ENCODE measurements around the gene ENAM. TPM values are rescaled to one million over a fixed set of nuclear protein-coding genes. Genes with fewer than 3 reads are reported as not detected.

ENAM gene
- polyA plus RNA-seq, 2 of the 4 experiments (the other 2 are of a cell fraction): 0.01 to 0.16 TPM

GRCh38 chr4:70606459-70606858, 22.1 kb upstream of the ENAM start (continued):
- TF ChIP-seq HDAC2 (IDR thresholded peaks at IDR 0.05) (no peak), RAD21 (conservative IDR thresholded peaks at IDR 0.05 in 1 of 2, IDR thresholded peaks at IDR 0.05 in 1 of 2) (no peak), HOXA7 (CRISPR knock-in tag; IDR thresholded peaks at IDR 0.05) (no peak), EP300 (IDR thresholded peaks at IDR 0.05) (no peak), RARB (CRISPR knock-in tag; IDR thresholded peaks at IDR 0.05) (no peak), MAZ (IDR thresholded peaks at IDR 0.05; ENCODE audit: borderline replicate concordance, low read depth, low read length) (no peak), BHLHE40 (IDR thresholded peaks at IDR 0.05; ENCODE audit: low read depth, low read length) (no peak), ELK1 (IDR thresholded peaks at IDR 0.05; ENCODE audit: low read depth, low read length) (no peak), KDM1A (IDR thresholded peaks at IDR 0.05; ENCODE audit: low read depth) (no peak), JUN (IDR thresholded peaks at IDR 0.05) (no peak)

GRCh38 chr4:70607334-70607853, 21.1 kb upstream of the ENAM start:
- Histone ChIP-seq H3K4me1 (no peaks in the 10 kb centered on the region), H3K9me3 (no peaks in the 10 kb centered on the region), H3K4me3 (no peak overlapping the region), H3K4me2 (no peak overlapping the region), H3K27ac (no peak overlapping the region)
- ATAC-seq: no peak
- DNase-seq (ENCODE audit: low read depth in 1 of 2, low spot score in 1 of 2): no peak
- ChIA-PET POLR2A (no interaction called here), CTCF (no interaction called here)
- WGBS (ENCODE audit: missing lambda C conversion rate): 80% methylated on average over 3 of the region's 3 CpGs
- TF ChIP-seq ZSCAN20 (CRISPR knock-in tag; IDR thresholded peaks at IDR 0.05) (no peak), CHD4 (IDR thresholded peaks at IDR 0.05; ENCODE audit: borderline replicate concordance) (no peak), MAFK (IDR thresholded peaks at IDR 0.05; ENCODE audit: partially characterized antibody) (no peak), E2F6 (IDR thresholded peaks at IDR 0.05; ENCODE audit: borderline replicate concordance, low read depth) (no peak), TFCP2L1 (CRISPR knock-in tag; IDR thresholded peaks at IDR 0.05) (no peak), FOSL2 (IDR thresholded peaks at IDR 0.05) (no peak), FOSL2 (CRISPR knock-in tag; IDR thresholded peaks at IDR 0.05) (no peak), ZNF302 (CRISPR knock-in tag; IDR thresholded peaks at IDR 0.05) (no peak), KDM1A (IDR thresholded peaks at IDR 0.05; ENCODE audit: low read depth) (no peak), EHF (CRISPR knock-in tag; IDR thresholded peaks at IDR 0.05) (no peak), USF2 (IDR thresholded peaks at IDR 0.05) (no peak)
- FAIRE-seq: no peak

- TF ChIP-seq EP300 (IDR thresholded peaks at IDR 0.05) (no peak), HDAC2 (IDR thresholded peaks at IDR 0.05) (no peak), PHF8 (IDR thresholded peaks at IDR 0.05; ENCODE audit: borderline replicate concordance, low read depth) (no peak), SMC3 (IDR thresholded peaks at IDR 0.05) (no peak), SREBF2 (IDR thresholded peaks at IDR 0.05) (no peak), CHD2 (IDR thresholded peaks at IDR 0.05; ENCODE audit: low read length, partially characterized antibody) (no peak), MAZ (IDR thresholded peaks at IDR 0.05; ENCODE audit: borderline replicate concordance, low read depth, low read length) (no peak), KDM5A (IDR thresholded peaks at IDR 0.05) (no peak), EHMT2 (IDR thresholded peaks at IDR 0.05; ENCODE audit: low read depth) (no peak), FOSB (CRISPR knock-in tag; IDR thresholded peaks at IDR 0.05) (no peak)
- ATAC-seq (no peak), DNase-seq (ENCODE audit: low read depth in 1 of 2, low spot score in 1 of 2) (no peak), FAIRE-seq (no peak)
- Histone ChIP-seq H3K27ac (no peak overlapping the region), H3K4me1 (no peaks in the 10 kb centered on the region), H3K4me2 (no peak overlapping the region), H3K4me3 (no peak overlapping the region), H3K9me3 (no peaks in the 10 kb centered on the region)
- POLR2A ChIA-PET: no interaction called here
- WGBS (ENCODE audit: missing lambda C conversion rate): 31% methylated on average over 2 of the region's 2 CpGs
- CTCF ChIA-PET: no interaction called here
These were observed 20.2 kb upstream of the ENAM start for GRCh38 chr4:70608324-70608723.
